ENCODE measurements around the gene MYO1B.

MYO1B gene

GRCh38 chr2:191394043-191394442, 148.8 kb downstream of the MYO1B start:
- in situ Hi-C loops (cut with MboI; ENCODE audit: low sequenced_read_pairs): no loop called here

- in situ Hi-C loops (cut with MboI; ENCODE audit: low sequenced_read_pairs): no loop called here
Measured at GRCh38 chr2:191396794-191397193, 151.6 kb downstream of the MYO1B start.

GRCh38 chr2:191399601-191400000, 154.4 kb downstream of the MYO1B start:
- in situ Hi-C loops (cut with MboI; ENCODE audit: low sequenced_read_pairs): no loop called here

GRCh38 chr2:191401287-191401686, 156.1 kb downstream of the MYO1B start:
- in situ Hi-C loops (cut with MboI; ENCODE audit: low sequenced_read_pairs): no loop called here

GRCh38 chr2:191402966-191403565, 157.9 kb downstream of the MYO1B start:
- in situ Hi-C loops (cut with MboI; ENCODE audit: low sequenced_read_pairs): no loop called here

- in situ Hi-C loops (cut with MboI; ENCODE audit: low sequenced_read_pairs): no loop called here
Measured at GRCh38 chr2:191404568-191404991, 159.4 kb downstream of the MYO1B start.

GRCh38 chr2:191405546-191405945, 160.3 kb downstream of the MYO1B start:
- in situ Hi-C loops (cut with MboI; ENCODE audit: low sequenced_read_pairs): no loop called here

- in situ Hi-C loops (cut with MboI; ENCODE audit: low sequenced_read_pairs): no loop called here
Measured at GRCh38 chr2:191410646-191411436, 165.6 kb downstream of the MYO1B start.

GRCh38 chr2:191411472-191411871, 166.3 kb downstream of the MYO1B start:
- in situ Hi-C loops (cut with MboI; ENCODE audit: low sequenced_read_pairs): no loop called here

GRCh38 chr2:191412353-191412752, 167.1 kb downstream of the MYO1B start:
- in situ Hi-C loops (cut with MboI; ENCODE audit: low sequenced_read_pairs): no loop called here

GRCh38 chr2:191415101-191415500, 169.9 kb downstream of the MYO1B start:
- in situ Hi-C loops (cut with MboI; ENCODE audit: low sequenced_read_pairs): no loop called here

- in situ Hi-C loops (cut with MboI; ENCODE audit: low sequenced_read_pairs): no loop called here
Measured at GRCh38 chr2:191415858-191416257, 170.7 kb downstream of the MYO1B start.

- in situ Hi-C loops (cut with MboI; ENCODE audit: low sequenced_read_pairs): no loop called here
Measured at GRCh38 chr2:191417746-191418145, 172.5 kb downstream of the MYO1B start.

GRCh38 chr2:191421950-191422349, 176.7 kb downstream of the MYO1B start:
- in situ Hi-C loops (cut with MboI; ENCODE audit: low sequenced_read_pairs): no loop called here

GRCh38 chr2:191427031-191427430, 181.8 kb downstream of the MYO1B start:
- in situ Hi-C loops (cut with MboI; ENCODE audit: low sequenced_read_pairs): no loop called here

- in situ Hi-C loops (cut with MboI; ENCODE audit: low sequenced_read_pairs): no loop called here
Measured at GRCh38 chr2:191428141-191428540, 182.9 kb downstream of the MYO1B start.

GRCh38 chr2:191430476-191430875, 185.3 kb downstream of the MYO1B start:
- in situ Hi-C loops (cut with MboI; ENCODE audit: low sequenced_read_pairs): no loop called here

- in situ Hi-C loops (cut with MboI; ENCODE audit: low sequenced_read_pairs): no loop called here
Measured at GRCh38 chr2:191432121-191432520, 186.9 kb downstream of the MYO1B start.

- in situ Hi-C loops (cut with MboI; ENCODE audit: low sequenced_read_pairs): no loop called here
Measured at GRCh38 chr2:191434072-191434471, 188.9 kb downstream of the MYO1B start.

GRCh38 chr2:191435141-191435540, 189.9 kb downstream of the MYO1B start:
- in situ Hi-C loops (cut with MboI; ENCODE audit: low sequenced_read_pairs): no loop called here

- in situ Hi-C loops (cut with MboI; ENCODE audit: low sequenced_read_pairs): no loop called here
Measured at GRCh38 chr2:191436368-191437055, 191.3 kb downstream of the MYO1B start.

GRCh38 chr2:191439481-191439880, 194.3 kb downstream of the MYO1B start:
- in situ Hi-C loops (cut with MboI; ENCODE audit: low sequenced_read_pairs): no loop called here
